Gastrocnemius medialis (tissue), 4 donors: ENCODE measurements around the gene ZDHHC21. TPM values are rescaled to one million over a fixed set of nuclear protein-coding genes. Genes with fewer than 3 reads are reported as not detected.

Source experiments
- ATAC-seq, 2 donors: fragments of 150-250 bp; one replicate each; pipeline ENCODE4 v1.9.1; 2016
- DNase-seq, 2 donors: peaks; one replicate each; pipeline ENCODE4 v3.0.0-alpha.2; 2019
- H3K27ac ChIP-seq, 4 donors: fragments of 200-600 bp; sonication (generic); 1 replicate in 1 of 4; 2 replicates in 3 of 4; pipeline ENCODE4 v1.5.1; 2016 to 2018; ENCODE audit warnings: mild to moderate bottlenecking in 2 of 4, moderate library complexity in 1 of 4
- H3K27me3 ChIP-seq, 3 donors: fragments of 200-600 bp; sonication (generic) in 2 of 3; 1 replicate in 1 of 3; 2 replicates in 2 of 3; pipeline versions ENCODE4 v1.5.1 to v1.6.0; 2016 to 2019; ENCODE audit warnings: mild to moderate bottlenecking in 1 of 3, moderate library complexity in 1 of 3
- H3K36me3 ChIP-seq, 2 donors: fragments of 200-600 bp; sonication (generic) in 1 of 2; one replicate each; pipeline ENCODE4 v1.5.1; 2017 to 2018
- H3K4me1 ChIP-seq, 2 donors: fragments of 200-600 bp; sonication (generic) in 1 of 2; one replicate each; pipeline ENCODE4 v1.5.1; 2016 to 2017; ENCODE audit warnings: mild to moderate bottlenecking in 2 of 2
- H3K4me3 ChIP-seq, 4 donors: fragments of 200-600 bp; sonication (generic) in 3 of 4; 1 replicate in 1 of 4; 2 replicates in 3 of 4; pipeline ENCODE4 v1.5.1; 2016 to 2019; ENCODE audit warnings: mild to moderate bottlenecking in 2 of 4
- H3K9me3 ChIP-seq, 3 donors: fragments of 200-600 bp; sonication (generic) in 2 of 3; 1 replicate in 1 of 3; 2 replicates in 2 of 3; pipeline ENCODE4 v1.5.1; 2016 to 2019
- POLR2A ChIP-seq, 2 donors: fragments of 450-650 bp; IDR thresholded peaks; one replicate each; pipeline ENCODE4 v1.6.1; 2017; ENCODE audit warnings: antibody characterized with exemption in 2 of 2, mild to moderate bottlenecking in 2 of 2, moderate library complexity in 2 of 2
- in situ Hi-C, 4 donors: fragments of 200-750 bp; cut with MboI; loops; one replicate each; pipeline versions ENCODE4 v1.15.0 to v1.8.0; 2017; ENCODE audit warnings: low sequenced_read_pairs in 4 of 4
- intact Hi-C: fragments of 100-400 bp; cut with DNase I; formaldehyde crosslinking; loops from one replicate; pipeline ENCODE4 v1.15.1; 2023; ENCODE audit warnings: low total_unique reads
- total RNA-seq, 4 donors: library from RNA; depleted of rRNA; stranded (reverse); fragments of >200 nt; gene quantifications; one replicate each; pipeline versions ENCODE4 v1.1.0 to v1.2.3, GENCODE V29; 2016
- TF ChIP-seq, protein P1 (sequence below), 5 experiments: fragments of 450-650 bp in 3 of 5; fragments of 200-600 bp in 2 of 5; sonication (generic) in 2 of 5; IDR thresholded peaks in 4 of 5; conservative IDR thresholded peaks in 1 of 5; 1 replicate in 4 of 5; 2 replicates in 1 of 5; pipeline ENCODE4 v1.5.1; 2016 to 2019; ENCODE audit warnings: antibody characterized with exemption in 5 of 5, mild to moderate bottlenecking in 3 of 5, moderate library complexity in 3 of 5

ZDHHC21 gene
- total RNA-seq, 4 donors from 2014 or later, result 3.7 to 15.9 (median 6.1) TPM

DNA sequence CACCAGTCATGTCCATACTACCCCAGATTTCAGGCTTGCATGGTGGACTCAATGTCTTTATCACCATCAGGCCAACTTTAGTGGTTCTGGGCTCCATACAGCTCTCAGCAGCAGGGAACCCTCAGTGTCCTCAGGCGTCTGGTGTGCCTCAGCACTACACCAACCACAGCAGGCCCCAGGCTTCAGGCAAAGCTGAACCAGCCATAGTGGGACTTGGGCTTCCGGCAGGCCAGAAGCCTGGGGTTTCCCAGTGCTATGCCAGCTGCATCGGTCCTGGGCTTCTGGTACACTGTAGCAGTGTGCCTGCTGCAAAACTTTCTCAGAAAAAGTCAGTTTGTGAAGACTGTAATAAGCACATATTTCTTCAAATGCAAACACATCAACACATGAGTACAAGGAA, 11.0 kb upstream of the ZDHHC21 start:
- Histone ChIP-seq H3K4me3 (no peak overlapping the region), H3K36me3 (no peaks in the 10 kb centered on the region), H3K4me1 (no peaks in the 10 kb centered on the region), H3K27ac (no peak overlapping the region), H3K9me3 (no peaks in the 10 kb centered on the region), H3K27me3 (no peaks in the 10 kb centered on the region)
- no peak for TF ChIP-seq POLR2A (IDR thresholded peaks at IDR 0.05)
- TF ChIP-seq, protein P1, sequence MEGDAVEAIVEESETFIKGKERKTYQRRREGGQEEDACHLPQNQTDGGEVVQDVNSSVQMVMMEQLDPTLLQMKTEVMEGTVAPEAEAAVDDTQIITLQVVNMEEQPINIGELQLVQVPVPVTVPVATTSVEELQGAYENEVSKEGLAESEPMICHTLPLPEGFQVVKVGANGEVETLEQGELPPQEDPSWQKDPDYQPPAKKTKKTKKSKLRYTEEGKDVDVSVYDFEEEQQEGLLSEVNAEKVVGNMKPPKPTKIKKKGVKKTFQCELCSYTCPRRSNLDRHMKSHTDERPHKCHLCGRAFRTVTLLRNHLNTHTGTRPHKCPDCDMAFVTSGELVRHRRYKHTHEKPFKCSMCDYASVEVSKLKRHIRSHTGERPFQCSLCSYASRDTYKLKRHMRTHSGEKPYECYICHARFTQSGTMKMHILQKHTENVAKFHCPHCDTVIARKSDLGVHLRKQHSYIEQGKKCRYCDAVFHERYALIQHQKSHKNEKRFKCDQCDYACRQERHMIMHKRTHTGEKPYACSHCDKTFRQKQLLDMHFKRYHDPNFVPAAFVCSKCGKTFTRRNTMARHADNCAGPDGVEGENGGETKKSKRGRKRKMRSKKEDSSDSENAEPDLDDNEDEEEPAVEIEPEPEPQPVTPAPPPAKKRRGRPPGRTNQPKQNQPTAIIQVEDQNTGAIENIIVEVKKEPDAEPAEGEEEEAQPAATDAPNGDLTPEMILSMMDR (IDR thresholded peaks at IDR 0.05 in 4 of 5, conservative IDR thresholded peaks at IDR 0.05 in 1 of 5), result no peak
- intact Hi-C loops, result no loop called here
- no peak for DNase-seq
- ATAC-seq, result no peak
- in situ Hi-C loops, result no loop called here

DNA sequence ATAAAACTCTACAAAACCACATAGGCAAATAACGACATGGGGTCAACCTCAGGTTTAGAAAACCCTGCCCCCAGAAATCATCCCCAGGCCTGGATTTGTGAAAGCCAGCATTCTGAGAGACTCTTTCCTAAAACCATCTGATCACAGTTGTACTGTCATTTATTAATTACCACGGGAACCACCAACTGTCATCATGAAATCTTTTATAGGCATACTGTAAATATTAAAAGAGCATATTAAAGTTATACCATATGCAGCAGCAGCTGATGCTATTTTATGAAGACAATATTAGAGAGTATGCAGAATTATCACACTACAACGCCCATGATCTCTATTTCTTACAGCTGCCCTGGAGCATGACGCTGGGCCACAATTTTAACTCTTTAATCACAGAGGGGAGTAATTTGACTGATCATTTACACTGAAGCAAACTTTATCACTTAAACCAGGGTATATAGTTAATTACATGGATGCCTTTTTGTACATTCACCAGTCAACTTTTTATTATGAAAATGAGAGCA, 9.0 kb upstream of the ZDHHC21 start:
- intact Hi-C loops, result no loop called here
- no peak overlapping the region for H3K4me3 ChIP-seq
- H3K27ac ChIP-seq, result no peak overlapping the region
- H3K4me1 ChIP-seq, result no peaks in the 10 kb centered on the region
- in situ Hi-C loops, result no loop called here
- TF ChIP-seq POLR2A (IDR thresholded peaks at IDR 0.05), result no peak
- TF ChIP-seq, protein P1 (IDR thresholded peaks at IDR 0.05 in 4 of 5, conservative IDR thresholded peaks at IDR 0.05 in 1 of 5), result no peak
- no peak for DNase-seq
- no peak for ATAC-seq
- H3K36me3 ChIP-seq, result no peaks in the 10 kb centered on the region
- H3K9me3 ChIP-seq, result no peaks in the 10 kb centered on the region
- no peaks in the 10 kb centered on the region for H3K27me3 ChIP-seq

DNA sequence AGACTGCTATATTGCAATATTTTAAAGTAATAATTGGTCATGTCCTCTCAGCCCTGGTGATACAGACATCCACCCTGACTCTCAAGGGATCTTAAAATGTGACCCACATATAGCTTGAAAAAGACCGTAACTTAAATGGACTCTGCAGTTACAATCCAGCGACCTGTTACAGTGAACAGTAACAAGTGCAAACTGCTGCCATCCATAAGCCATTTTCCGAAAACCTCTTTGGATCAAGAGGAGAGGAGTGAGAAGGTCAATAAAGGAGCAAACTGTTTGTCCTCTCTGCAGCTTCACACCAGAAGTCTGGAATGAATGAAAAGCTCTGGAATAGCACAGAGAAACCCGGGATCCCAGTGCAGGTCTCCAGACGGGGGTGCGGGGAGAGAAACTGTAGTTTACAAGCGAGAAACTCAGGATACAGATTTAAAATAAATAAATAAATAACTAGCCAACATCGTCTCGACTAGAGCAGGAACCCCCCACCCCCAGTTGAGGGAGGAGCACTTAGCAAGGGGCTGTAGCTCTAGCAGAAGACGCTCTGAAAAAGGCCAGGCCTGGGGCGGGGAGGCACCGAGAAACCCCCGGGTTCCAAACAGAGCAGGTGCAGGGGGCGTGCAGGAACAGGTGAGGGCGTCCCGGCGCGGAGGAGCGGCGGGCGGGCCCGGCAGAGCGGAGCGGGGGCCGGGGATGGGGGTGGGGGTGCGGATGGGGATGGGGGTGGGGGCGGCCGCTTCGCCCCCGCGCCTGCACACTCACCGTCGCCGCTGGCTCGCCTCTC, 572 bp downstream of the ZDHHC21 start:
- intact Hi-C loops (loop anchor here (5.0 kb wide), 1 partner anchor 75 kb away; no protein-coding TSS in a partner anchor), in situ Hi-C loops (no loop called here)
- Histone ChIP-seq H3K27me3 (no peaks in the 10 kb centered on the region), H3K4me1 (peaks cover 9 to 13% of the 10 kb centered on the region in 2 donors), H3K9me3 (no peaks in the 10 kb centered on the region), H3K4me3 (peak overlapping the region; percentile 59 to 73 (median 70)), H3K27ac (peak overlapping the region; percentile 62 to 77 (median 73)), H3K36me3 (peaks cover 0 to 8% of the 10 kb centered on the region in 2 donors)
- ATAC-seq, result peak; percentile 55 to 56
- TF ChIP-seq, protein P1 (IDR thresholded peaks at IDR 0.05 in 4 of 5, conservative IDR thresholded peaks at IDR 0.05 in 1 of 5), result no peak
- no peak for TF ChIP-seq POLR2A (IDR thresholded peaks at IDR 0.05)
- DNase-seq, result peak in 1 of 2 donors; percentile 16

DNA sequence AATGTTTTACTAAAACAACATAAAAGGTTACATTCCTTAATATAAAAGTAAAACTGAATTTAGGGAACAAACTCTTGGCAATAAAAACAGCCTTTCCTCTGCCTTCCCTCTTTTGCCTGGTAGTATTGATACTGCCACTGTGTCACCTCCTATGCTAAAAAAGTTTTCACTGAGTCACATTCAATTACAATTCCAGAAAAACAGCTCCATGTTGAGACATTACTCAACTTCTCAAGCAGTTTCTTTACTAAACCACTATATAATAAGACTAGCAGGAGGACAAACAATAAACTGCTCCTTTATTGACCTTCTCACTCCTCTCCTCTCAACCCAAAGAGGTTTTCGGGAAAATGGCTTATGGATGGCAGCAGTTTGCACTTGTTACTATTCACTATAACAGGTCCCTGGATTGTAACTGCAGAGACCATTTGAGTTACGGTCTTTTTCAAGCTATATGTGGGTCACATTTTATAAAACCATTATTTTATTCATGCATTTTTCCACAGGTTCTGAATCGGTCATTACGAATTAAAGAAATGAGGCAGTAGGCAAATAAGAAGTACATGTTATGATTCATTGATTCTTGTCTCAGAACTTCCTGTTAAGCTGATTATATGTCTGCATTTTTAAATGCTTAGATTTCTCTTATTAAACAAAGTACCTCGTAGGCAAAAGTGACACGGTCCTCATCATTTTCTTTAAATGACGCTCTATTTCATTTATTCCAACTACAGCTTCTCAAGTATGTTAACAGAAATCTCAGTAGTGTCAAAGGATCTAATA, 2.1 kb downstream of the ZDHHC21 start:
- Histone ChIP-seq H3K27ac (peak overlapping the region in 1 of 4 donors; percentile 38), H3K4me3 (no peak overlapping the region), H3K36me3 (peaks cover 0 to 8% of the 10 kb centered on the region in 2 donors), H3K4me1 (peaks cover 13 to 17% of the 10 kb centered on the region in 2 donors), H3K9me3 (no peaks in the 10 kb centered on the region), H3K27me3 (no peaks in the 10 kb centered on the region)
- intact Hi-C loops, result loop anchor here (5.0 kb wide), 1 partner anchor 76 kb away; no protein-coding TSS in a partner anchor
- DNase-seq (no peak), ATAC-seq (no peak)
- in situ Hi-C loops, result no loop called here
- TF ChIP-seq, protein P1 (IDR thresholded peaks at IDR 0.05 in 4 of 5, conservative IDR thresholded peaks at IDR 0.05 in 1 of 5), result no peak
- no peak for TF ChIP-seq POLR2A (IDR thresholded peaks at IDR 0.05)
